Measurements from ENCODE around the gene LCN10. TPM values are rescaled to one million over a fixed set of nuclear protein-coding genes. Genes with fewer than 3 reads are reported as not detected.
A peak's percentile ranks its signal among the peaks of the same experiment; 100 is the strongest.

The LCN10 gene
- total and polyA plus RNA-seq, 10 of the 15 experiments (the other 5 are each of a cell fraction or from before 2014, with no cell fraction given): 0.06 to 1.3 (median 0.21) TPM; not detected in 1

DNA sequence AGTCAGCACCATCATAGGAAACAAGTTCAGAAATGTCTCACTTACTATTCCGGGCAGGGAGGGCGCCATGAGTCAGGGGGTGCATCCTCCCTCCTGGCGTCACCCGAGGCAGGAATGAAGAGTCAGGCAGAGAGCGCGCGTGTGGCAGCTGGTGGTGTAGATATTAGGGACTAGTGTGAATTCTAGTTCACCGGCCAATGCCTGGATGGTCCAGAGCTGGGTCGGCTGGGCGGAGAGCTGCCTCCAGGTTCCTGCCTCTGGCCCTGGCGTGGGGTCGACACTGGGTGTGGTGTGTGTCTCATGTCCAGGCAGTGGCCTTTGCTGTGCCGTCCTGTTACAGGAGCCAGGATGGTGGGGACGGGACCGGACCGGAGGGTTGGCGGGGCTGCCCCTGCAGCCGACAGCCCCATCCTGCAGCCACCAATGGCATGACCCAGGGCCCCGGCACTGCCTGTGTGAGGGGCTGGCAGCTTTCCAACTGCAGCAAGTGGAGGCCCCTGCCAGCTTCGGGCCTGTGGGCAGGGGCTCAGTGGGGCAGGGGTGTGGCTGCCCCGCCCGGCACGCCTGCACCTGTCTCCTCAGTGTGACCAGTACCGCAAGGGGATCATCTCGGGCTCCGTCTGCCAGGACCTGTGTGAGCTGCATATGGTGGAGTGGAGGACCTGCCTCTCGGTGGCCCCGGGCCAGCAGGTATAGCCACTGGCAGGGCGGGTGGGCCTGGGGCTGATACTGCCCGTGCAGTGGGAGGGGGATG is 21.2 kb downstream of the LCN10 start:
- H3K9ac ChIP-seq (ENCODE audit: control insufficient read depth, insufficient read depth, low read length): no peak overlapping the region
- ChIA-PET RAD21 (ENCODE audit: unreplicated experiment) (no interaction called here), SMC1A (ENCODE audit: uncharacterized antibody, unreplicated experiment) (no interaction called here), CTCF (no interaction called here), POLR2A (no interaction called here)
- intact Hi-C loops (cut with micrococcal nuclease; ENCODE audit: unreplicated experiment) (no loop called here), in situ Hi-C loops (cut with MboI) (no loop called here)
- ATAC-seq (no peak), FAIRE-seq (no peak), DNase-seq (ENCODE audit: low read depth, low spot score) (no peak)
- H3K4me1 ChIP-seq (ENCODE audit: control insufficient read depth, insufficient read depth, low read length): peaks cover 7% of the 10 kb centered on the region
- H3K79me2 ChIP-seq (ENCODE audit: control insufficient read depth, insufficient read depth, low read length): peaks cover 13% of the 10 kb centered on the region
- 62% methylated on average over 30 of the region's 30 CpGs for WGBS (ENCODE audit: insufficient coverage, insufficient replicate concordance, low lambda C conversion rate, missing lambda C conversion rate)
- H4K20me1 ChIP-seq (ENCODE audit: control insufficient read depth, insufficient read depth): peaks cover 9% of the 10 kb centered on the region
- peaks cover 18 to 28% of the 10 kb centered on the region in 2 experiments for H3K36me3 ChIP-seq (ENCODE audit: control insufficient read depth in 2 of 2, insufficient read depth in 2 of 2, low read length in 1 of 2)
- H3K27me3 ChIP-seq (replicated peaks in 1 of 2; ENCODE audit: control insufficient read depth in 2 of 2, insufficient read depth in 2 of 2, low read length in 1 of 2): no peaks in the 10 kb centered on the region
- H3K4me2 ChIP-seq (ENCODE audit: control insufficient read depth, insufficient read depth): no peak overlapping the region
- H2AFZ ChIP-seq (ENCODE audit: control insufficient read depth, low read depth, low read length): no peak overlapping the region
- BruUV-seq (replicated peaks): no TSS peak
- TF ChIP-seq POLR2A (IDR thresholded peaks at IDR 0.05; ENCODE audit: low read depth, low read length): peak; percentile 55; the same call in 1 of the 2 replicates
- 0 out of 2 replicates have a peak, but pooled peaks have one; percentile 26 for TF ChIP-seq ZBED1 (IDR thresholded peaks at IDR 0.05; ENCODE audit: borderline replicate concordance)
- no peak for TF ChIP-seq KAT2A (conservative IDR thresholded peaks at IDR 0.05; ENCODE audit: control insufficient read depth, low read depth, low read length)
- no peaks in the 10 kb centered on the region for H3K9me3 ChIP-seq (replicated peaks; ENCODE audit: control insufficient read depth, insufficient read depth, low read length)
- H3K27ac ChIP-seq (ENCODE audit: control insufficient read depth, insufficient read depth): no peak overlapping the region
- no peak overlapping the region for H3K4me3 ChIP-seq

DNA sequence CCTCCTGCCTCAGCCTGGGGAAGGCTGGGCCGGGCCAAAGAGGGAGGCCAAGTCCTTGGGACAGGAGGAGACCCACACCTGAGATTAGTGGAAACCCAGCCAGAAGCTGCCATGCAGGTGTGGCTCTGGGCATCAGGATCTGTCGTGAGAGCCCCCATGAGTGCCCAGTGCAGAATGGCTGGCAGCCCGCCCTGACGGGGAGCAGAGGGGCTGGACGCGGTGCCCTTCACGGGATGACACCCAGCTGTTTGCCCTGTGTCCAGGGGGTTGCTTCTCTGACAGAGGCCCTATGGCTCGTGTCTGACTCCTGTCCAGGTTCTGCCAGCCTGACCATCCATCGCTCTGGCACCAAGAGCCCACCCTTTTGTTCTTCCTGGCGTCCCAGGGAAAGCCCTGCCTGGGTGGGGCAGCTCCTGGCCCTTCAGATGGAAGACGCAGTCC is 21.8 kb downstream of the LCN10 start:
- ChIA-PET RAD21 (ENCODE audit: unreplicated experiment) (no interaction called here), CTCF (no interaction called here), POLR2A (no interaction called here), SMC1A (ENCODE audit: uncharacterized antibody, unreplicated experiment) (no interaction called here)
- no peaks in the 10 kb centered on the region for H3K27me3 ChIP-seq (replicated peaks in 1 of 2; ENCODE audit: control insufficient read depth in 2 of 2, insufficient read depth in 2 of 2, low read length in 1 of 2)
- DNase-seq (ENCODE audit: low read depth, low spot score) (no peak), ATAC-seq (no peak), FAIRE-seq (no peak)
- TF ChIP-seq IRF5 (IDR thresholded peaks at IDR 0.05; ENCODE audit: borderline replicate concordance): no peak
- TF ChIP-seq ZNF622 (IDR thresholded peaks at IDR 0.05): no peak
- TF ChIP-seq, protein P1, sequence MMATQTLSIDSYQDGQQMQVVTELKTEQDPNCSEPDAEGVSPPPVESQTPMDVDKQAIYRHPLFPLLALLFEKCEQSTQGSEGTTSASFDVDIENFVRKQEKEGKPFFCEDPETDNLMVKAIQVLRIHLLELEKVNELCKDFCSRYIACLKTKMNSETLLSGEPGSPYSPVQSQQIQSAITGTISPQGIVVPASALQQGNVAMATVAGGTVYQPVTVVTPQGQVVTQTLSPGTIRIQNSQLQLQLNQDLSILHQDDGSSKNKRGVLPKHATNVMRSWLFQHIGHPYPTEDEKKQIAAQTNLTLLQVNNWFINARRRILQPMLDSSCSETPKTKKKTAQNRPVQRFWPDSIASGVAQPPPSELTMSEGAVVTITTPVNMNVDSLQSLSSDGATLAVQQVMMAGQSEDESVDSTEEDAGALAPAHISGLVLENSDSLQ (IDR thresholded peaks at IDR 0.05): no peak
- TF ChIP-seq, protein P2, sequence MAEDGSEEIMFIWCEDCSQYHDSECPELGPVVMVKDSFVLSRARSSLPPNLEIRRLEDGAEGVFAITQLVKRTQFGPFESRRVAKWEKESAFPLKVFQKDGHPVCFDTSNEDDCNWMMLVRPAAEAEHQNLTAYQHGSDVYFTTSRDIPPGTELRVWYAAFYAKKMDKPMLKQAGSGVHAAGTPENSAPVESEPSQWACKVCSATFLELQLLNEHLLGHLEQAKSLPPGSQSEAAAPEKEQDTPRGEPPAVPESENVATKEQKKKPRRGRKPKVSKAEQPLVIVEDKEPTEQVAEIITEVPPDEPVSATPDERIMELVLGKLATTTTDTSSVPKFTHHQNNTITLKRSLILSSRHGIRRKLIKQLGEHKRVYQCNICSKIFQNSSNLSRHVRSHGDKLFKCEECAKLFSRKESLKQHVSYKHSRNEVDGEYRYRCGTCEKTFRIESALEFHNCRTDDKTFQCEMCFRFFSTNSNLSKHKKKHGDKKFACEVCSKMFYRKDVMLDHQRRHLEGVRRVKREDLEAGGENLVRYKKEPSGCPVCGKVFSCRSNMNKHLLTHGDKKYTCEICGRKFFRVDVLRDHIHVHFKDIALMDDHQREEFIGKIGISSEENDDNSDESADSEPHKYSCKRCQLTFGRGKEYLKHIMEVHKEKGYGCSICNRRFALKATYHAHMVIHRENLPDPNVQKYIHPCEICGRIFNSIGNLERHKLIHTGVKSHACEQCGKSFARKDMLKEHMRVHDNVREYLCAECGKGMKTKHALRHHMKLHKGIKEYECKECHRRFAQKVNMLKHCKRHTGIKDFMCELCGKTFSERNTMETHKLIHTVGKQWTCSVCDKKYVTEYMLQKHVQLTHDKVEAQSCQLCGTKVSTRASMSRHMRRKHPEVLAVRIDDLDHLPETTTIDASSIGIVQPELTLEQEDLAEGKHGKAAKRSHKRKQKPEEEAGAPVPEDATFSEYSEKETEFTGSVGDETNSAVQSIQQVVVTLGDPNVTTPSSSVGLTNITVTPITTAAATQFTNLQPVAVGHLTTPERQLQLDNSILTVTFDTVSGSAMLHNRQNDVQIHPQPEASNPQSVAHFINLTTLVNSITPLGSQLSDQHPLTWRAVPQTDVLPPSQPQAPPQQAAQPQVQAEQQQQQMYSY (CRISPR knock-in tag; IDR thresholded peaks at IDR 0.05): no peak
- TF ChIP-seq CBX5 (IDR thresholded peaks at IDR 0.05; ENCODE audit: low read depth): no peak
- TF ChIP-seq BACH1 (IDR thresholded peaks at IDR 0.05; ENCODE audit: borderline replicate concordance): no peak
- no peak overlapping the region for H3K27ac ChIP-seq (ENCODE audit: control insufficient read depth, insufficient read depth)
- in situ Hi-C loops (cut with MboI): no loop called here
- no peak overlapping the region for H3K4me3 ChIP-seq
- no peak overlapping the region for H3K9ac ChIP-seq (ENCODE audit: control insufficient read depth, insufficient read depth, low read length)
- peaks cover 18 to 25% of the 10 kb centered on the region in 2 experiments for H3K36me3 ChIP-seq (ENCODE audit: control insufficient read depth in 2 of 2, insufficient read depth in 2 of 2, low read length in 1 of 2)
- WGBS (ENCODE audit: insufficient coverage, insufficient replicate concordance, low lambda C conversion rate, missing lambda C conversion rate): 73% methylated on average over 8 of the region's 11 CpGs
- no TSS peak for BruUV-seq (replicated peaks)
- no peaks in the 10 kb centered on the region for H3K9me3 ChIP-seq (replicated peaks; ENCODE audit: control insufficient read depth, insufficient read depth, low read length)
- peaks cover 7% of the 10 kb centered on the region for H4K20me1 ChIP-seq (ENCODE audit: control insufficient read depth, insufficient read depth)
- H2AFZ ChIP-seq (ENCODE audit: control insufficient read depth, low read depth, low read length): no peak overlapping the region
- H3K79me2 ChIP-seq (ENCODE audit: control insufficient read depth, insufficient read depth, low read length): peaks cover 7% of the 10 kb centered on the region
- no peak overlapping the region for H3K4me2 ChIP-seq (ENCODE audit: control insufficient read depth, insufficient read depth)
- intact Hi-C loops (cut with micrococcal nuclease; ENCODE audit: unreplicated experiment): no loop called here
- peaks cover 4% of the 10 kb centered on the region for H3K4me1 ChIP-seq (ENCODE audit: control insufficient read depth, insufficient read depth, low read length)

Data from GM12878 (cell line).